Measurements from ENCODE around the gene ANAPC16.

ANAPC16 gene

DNA sequence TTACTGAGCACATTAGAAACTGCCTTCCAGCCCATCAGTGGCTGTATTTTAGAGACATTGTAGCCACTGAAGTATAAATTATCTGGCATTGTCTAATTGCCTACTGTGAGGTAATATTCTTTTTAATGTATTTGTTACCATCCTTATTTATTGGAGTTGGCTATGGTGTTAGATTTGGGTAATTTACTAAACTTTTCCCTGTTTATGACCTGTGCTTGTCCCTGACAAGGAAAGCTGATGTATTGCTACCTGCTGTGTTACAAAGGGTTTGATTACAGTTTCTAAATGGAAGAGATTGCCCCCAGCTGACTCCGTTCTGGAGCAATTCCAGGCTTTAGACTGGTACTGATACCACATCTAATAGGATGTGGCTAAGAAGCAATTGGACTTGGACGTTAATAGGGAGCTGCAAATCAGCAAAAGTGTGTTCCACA lies 12.5 kb downstream of the ANAPC16 start:
- H4K8ac ChIP-seq (ENCODE audit: low read depth, low read length): no peak overlapping the region
- no peak overlapping the region for H2AK5ac ChIP-seq (ENCODE audit: low read depth, low read length)
- H2BK15ac ChIP-seq (ENCODE audit: low read length): no peak overlapping the region
- no peak overlapping the region for H3K27ac ChIP-seq (replicated peaks; ENCODE audit: low read length)
- H2AFZ ChIP-seq (ENCODE audit: low read length): no peak overlapping the region
- DNase-seq (ENCODE audit: low spot score): no peak
- no peaks in the 10 kb centered on the region for H3K9me3 ChIP-seq (replicated peaks in 1 of 2; ENCODE audit: control insufficient read depth in 2 of 2, insufficient read depth in 1 of 2, low read depth in 1 of 2, low read length in 2 of 2)
- no peak overlapping the region for H3K14ac ChIP-seq (ENCODE audit: low read length)
- no CpG with 5 or more reads among the region's 2 CpGs for WGBS, 2 donors (ENCODE audit: extremely low coverage in 2 of 2, insufficient read length in 2 of 2, insufficient replicate concordance in 1 of 2)
- peaks cover 19 to 78% of the 10 kb centered on the region in 2 donors for H3K36me3 ChIP-seq (replicated peaks in 1 of 2; ENCODE audit: control insufficient read depth in 2 of 2, insufficient read depth in 2 of 2, low read length in 2 of 2)
- no peak overlapping the region for H3K4ac ChIP-seq (ENCODE audit: low read length)
- no peak overlapping the region for H3K4me2 ChIP-seq (ENCODE audit: insufficient read depth, low read length, poor library complexity, severe bottlenecking)
- H2BK5ac ChIP-seq (ENCODE audit: low read length): no peak overlapping the region
- peaks cover 1 to 3% of the 10 kb centered on the region in 2 donors for H3K4me1 ChIP-seq (ENCODE audit: control insufficient read depth in 2 of 2, insufficient read depth in 1 of 2, low read depth in 1 of 2, low read length in 2 of 2)
- H2BK12ac ChIP-seq (ENCODE audit: low read length): no peak overlapping the region
- no peak overlapping the region for H4K91ac ChIP-seq (ENCODE audit: low read depth, low read length, poor library complexity)
- no peaks in the 10 kb centered on the region for H3K27me3 ChIP-seq (ENCODE audit: control insufficient read depth in 3 of 3, insufficient read depth in 3 of 3, low read depth in 1 of 3, low read length in 3 of 3)
- H3K23ac ChIP-seq (ENCODE audit: low read depth, low read length, poor library complexity): no peak overlapping the region
- H3K9ac ChIP-seq (ENCODE audit: low read depth, low read length, poor library complexity): no peak overlapping the region
- no peak overlapping the region for H3K18ac ChIP-seq (ENCODE audit: low read length)
- H3K79me1 ChIP-seq (ENCODE audit: low read depth, low read length): peaks cover 1% of the 10 kb centered on the region
- H2BK120ac ChIP-seq (ENCODE audit: low read depth, low read length): no peak overlapping the region
- no peak overlapping the region for H3K4me3 ChIP-seq (ENCODE audit: low read length in 2 of 2)

DNA sequence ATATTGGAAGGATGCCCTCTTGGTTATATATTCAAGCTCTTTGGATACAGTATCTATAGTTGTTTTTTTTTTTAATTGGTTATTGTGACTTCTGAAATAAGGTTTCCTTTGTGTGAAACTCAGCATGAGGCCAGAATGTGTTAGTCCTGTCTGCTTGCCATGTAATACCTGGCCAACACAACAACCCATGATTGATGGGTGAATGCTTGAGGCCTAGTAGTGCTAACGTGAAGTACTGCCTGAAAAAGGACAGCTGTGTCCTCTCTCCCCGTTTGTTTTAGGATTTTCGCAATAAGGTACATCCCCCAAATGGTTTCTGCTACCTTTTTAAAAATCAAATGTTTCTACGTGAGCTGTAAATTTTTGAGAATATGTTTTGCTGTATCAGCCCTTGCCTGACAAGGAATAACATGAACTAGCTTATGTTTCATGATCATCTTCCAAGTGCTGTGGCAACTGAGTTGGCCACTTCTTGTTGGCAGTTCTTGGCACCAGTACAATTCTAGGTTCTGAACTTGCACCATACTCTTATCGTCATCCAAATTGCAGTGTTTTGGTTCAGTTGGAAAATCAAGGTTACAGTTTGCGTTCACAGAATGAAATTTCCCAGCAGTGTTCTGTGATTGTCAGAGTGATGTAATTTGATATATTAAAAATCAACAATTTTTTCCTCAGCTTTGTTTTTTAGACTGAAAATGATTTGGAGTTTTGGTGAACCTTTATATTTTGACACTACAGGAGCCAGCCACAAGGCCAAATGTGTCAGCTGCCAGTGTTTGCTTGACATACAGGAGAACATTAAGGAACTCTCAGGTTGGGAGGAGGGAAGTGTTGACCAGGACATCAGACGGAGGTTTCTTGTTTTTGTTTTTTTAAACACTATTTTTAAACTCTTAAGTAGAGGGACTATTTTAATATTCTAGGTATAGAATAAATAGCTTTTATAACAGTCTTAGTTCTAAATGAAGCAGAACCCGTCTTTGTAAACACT lies 13.7 kb downstream of the ANAPC16 start:
- Histone ChIP-seq H3K79me1 (ENCODE audit: low read depth, low read length) (peaks cover 1% of the 10 kb centered on the region), H3K4me3 (ENCODE audit: low read length in 2 of 2) (no peak overlapping the region), H2BK12ac (ENCODE audit: low read length) (no peak overlapping the region), H3K23ac (ENCODE audit: low read depth, low read length, poor library complexity) (no peak overlapping the region), H2AFZ (ENCODE audit: low read length) (no peak overlapping the region), H3K4me2 (ENCODE audit: insufficient read depth, low read length, poor library complexity, severe bottlenecking) (no peak overlapping the region), H3K9ac (ENCODE audit: low read depth, low read length, poor library complexity) (no peak overlapping the region), H3K27ac (replicated peaks; ENCODE audit: low read length) (no peak overlapping the region), H3K27me3 (ENCODE audit: control insufficient read depth in 3 of 3, insufficient read depth in 3 of 3, low read depth in 1 of 3, low read length in 3 of 3) (no peaks in the 10 kb centered on the region), H3K18ac (ENCODE audit: low read length) (no peak overlapping the region), H2BK5ac (ENCODE audit: low read length) (no peak overlapping the region), H2BK15ac (ENCODE audit: low read length) (no peak overlapping the region), H3K36me3 (replicated peaks in 1 of 2; ENCODE audit: control insufficient read depth in 2 of 2, insufficient read depth in 2 of 2, low read length in 2 of 2) (peaks cover 17 to 78% of the 10 kb centered on the region in 2 donors), H3K4me1 (ENCODE audit: control insufficient read depth in 2 of 2, insufficient read depth in 1 of 2, low read depth in 1 of 2, low read length in 2 of 2) (peaks cover 1 to 3% of the 10 kb centered on the region in 2 donors), H4K91ac (ENCODE audit: low read depth, low read length, poor library complexity) (no peak overlapping the region), H2BK120ac (ENCODE audit: low read depth, low read length) (no peak overlapping the region), H3K9me3 (replicated peaks in 1 of 2; ENCODE audit: control insufficient read depth in 2 of 2, insufficient read depth in 1 of 2, low read depth in 1 of 2, low read length in 2 of 2) (no peaks in the 10 kb centered on the region), H2AK5ac (ENCODE audit: low read depth, low read length) (no peak overlapping the region), H3K4ac (ENCODE audit: low read length) (no peak overlapping the region), H4K8ac (ENCODE audit: low read depth, low read length) (no peak overlapping the region), H3K14ac (ENCODE audit: low read length) (no peak overlapping the region)
- DNase-seq (ENCODE audit: low spot score): no peak
- WGBS, 2 donors (ENCODE audit: extremely low coverage in 2 of 2, insufficient read length in 2 of 2, insufficient replicate concordance in 1 of 2): no CpG with 5 or more reads among the region's 8 CpGs

GRCh38 chr10:72233621-72234020 lies 17.8 kb downstream of the ANAPC16 start:
- no peak overlapping the region for H4K91ac ChIP-seq (ENCODE audit: low read depth, low read length, poor library complexity)
- DNase-seq (ENCODE audit: low spot score): no peak
- H2AFZ ChIP-seq (ENCODE audit: low read length): no peak overlapping the region
- no peak overlapping the region for H2BK15ac ChIP-seq (ENCODE audit: low read length)
- no peak overlapping the region for H3K4me3 ChIP-seq (ENCODE audit: low read length in 2 of 2)
- H3K4me2 ChIP-seq (ENCODE audit: insufficient read depth, low read length, poor library complexity, severe bottlenecking): no peak overlapping the region
- H2BK12ac ChIP-seq (ENCODE audit: low read length): no peak overlapping the region
- peaks cover 1 to 3% of the 10 kb centered on the region in 2 donors for H3K4me1 ChIP-seq (ENCODE audit: control insufficient read depth in 2 of 2, insufficient read depth in 1 of 2, low read depth in 1 of 2, low read length in 2 of 2)
- no peak overlapping the region for H2AK5ac ChIP-seq (ENCODE audit: low read depth, low read length)
- no peak overlapping the region for H3K4ac ChIP-seq (ENCODE audit: low read length)
- no peaks in the 10 kb centered on the region for H3K79me1 ChIP-seq (ENCODE audit: low read depth, low read length)
- no peak overlapping the region for H3K9ac ChIP-seq (ENCODE audit: low read depth, low read length, poor library complexity)
- H3K27ac ChIP-seq (replicated peaks; ENCODE audit: low read length): no peak overlapping the region
- no peaks in the 10 kb centered on the region for H3K9me3 ChIP-seq (replicated peaks in 1 of 2; ENCODE audit: control insufficient read depth in 2 of 2, insufficient read depth in 1 of 2, low read depth in 1 of 2, low read length in 2 of 2)
- no peak overlapping the region for H2BK5ac ChIP-seq (ENCODE audit: low read length)
- H2BK120ac ChIP-seq (ENCODE audit: low read depth, low read length): no peak overlapping the region
- H3K14ac ChIP-seq (ENCODE audit: low read length): no peak overlapping the region
- no peak overlapping the region for H4K8ac ChIP-seq (ENCODE audit: low read depth, low read length)
- H3K18ac ChIP-seq (ENCODE audit: low read length): no peak overlapping the region
- H3K23ac ChIP-seq (ENCODE audit: low read depth, low read length, poor library complexity): no peak overlapping the region
- no peaks in the 10 kb centered on the region for H3K27me3 ChIP-seq (ENCODE audit: control insufficient read depth in 3 of 3, insufficient read depth in 3 of 3, low read depth in 1 of 3, low read length in 3 of 3)
- H3K36me3 ChIP-seq (replicated peaks in 1 of 2; ENCODE audit: control insufficient read depth in 2 of 2, insufficient read depth in 2 of 2, low read length in 2 of 2): peaks cover 22 to 74% of the 10 kb centered on the region in 2 donors

DNA sequence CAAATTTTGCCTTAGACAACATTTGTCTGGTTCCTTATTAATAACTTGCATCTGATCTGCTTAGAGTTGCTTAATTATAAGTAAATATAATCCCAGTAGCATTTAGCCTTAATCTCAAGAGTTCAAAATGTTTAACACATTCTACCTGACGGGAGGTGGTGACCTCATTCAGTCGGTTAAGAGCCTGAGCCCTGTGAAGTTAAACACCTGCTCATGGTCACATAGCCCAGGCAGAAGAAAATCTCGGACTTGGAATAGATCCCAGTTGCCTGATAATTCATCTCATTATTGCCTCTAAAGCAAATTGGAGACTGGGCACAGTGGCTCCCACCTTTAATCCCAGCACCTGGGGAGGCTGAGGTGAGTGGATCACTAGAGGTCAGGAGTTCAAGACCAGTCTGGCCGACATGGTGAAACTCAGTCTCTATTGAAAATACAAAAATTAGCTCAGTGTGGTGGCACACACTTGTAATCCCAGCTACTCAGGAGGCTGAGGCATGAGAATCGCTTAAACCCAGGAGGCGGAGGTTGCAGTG lies 18.8 kb downstream of the ANAPC16 start:
- Histone ChIP-seq H3K18ac (ENCODE audit: low read length) (no peak overlapping the region), H4K8ac (ENCODE audit: low read depth, low read length) (no peak overlapping the region), H3K4me3 (ENCODE audit: low read length in 2 of 2) (no peak overlapping the region), H2BK5ac (ENCODE audit: low read length) (no peak overlapping the region), H3K27me3 (ENCODE audit: control insufficient read depth in 3 of 3, insufficient read depth in 3 of 3, low read depth in 1 of 3, low read length in 3 of 3) (no peaks in the 10 kb centered on the region), H3K14ac (ENCODE audit: low read length) (no peak overlapping the region), H3K4ac (ENCODE audit: low read length) (no peak overlapping the region), H2AK5ac (ENCODE audit: low read depth, low read length) (no peak overlapping the region), H3K4me2 (ENCODE audit: insufficient read depth, low read length, poor library complexity, severe bottlenecking) (no peak overlapping the region), H2BK12ac (ENCODE audit: low read length) (no peak overlapping the region), H4K91ac (ENCODE audit: low read depth, low read length, poor library complexity) (no peak overlapping the region), H3K36me3 (replicated peaks in 1 of 2; ENCODE audit: control insufficient read depth in 2 of 2, insufficient read depth in 2 of 2, low read length in 2 of 2) (peaks cover 20 to 65% of the 10 kb centered on the region in 2 donors), H3K23ac (ENCODE audit: low read depth, low read length, poor library complexity) (no peak overlapping the region), H3K27ac (replicated peaks; ENCODE audit: low read length) (no peak overlapping the region), H2AFZ (ENCODE audit: low read length) (no peak overlapping the region), H3K9ac (ENCODE audit: low read depth, low read length, poor library complexity) (no peak overlapping the region), H3K4me1 (ENCODE audit: control insufficient read depth in 2 of 2, insufficient read depth in 1 of 2, low read depth in 1 of 2, low read length in 2 of 2) (no peaks in the 10 kb centered on the region), H2BK120ac (ENCODE audit: low read depth, low read length) (no peak overlapping the region), H2BK15ac (ENCODE audit: low read length) (no peak overlapping the region), H3K79me1 (ENCODE audit: low read depth, low read length) (no peaks in the 10 kb centered on the region), H3K9me3 (replicated peaks in 1 of 2; ENCODE audit: control insufficient read depth in 2 of 2, insufficient read depth in 1 of 2, low read depth in 1 of 2, low read length in 2 of 2) (no peaks in the 10 kb centered on the region)
- no CpG with 5 or more reads among the region's 6 CpGs for WGBS, 2 donors (ENCODE audit: extremely low coverage in 2 of 2, insufficient read length in 2 of 2, insufficient replicate concordance in 1 of 2)
- DNase-seq (ENCODE audit: low spot score): no peak
